Right lobe of liver (tissue), 4 donors: ENCODE measurements around the gene RHBDL1.

Experiments used
- POLR2A ChIP-seq: fragments of 450-650 bp; IDR thresholded peaks from one replicate; pipeline ENCODE4 v1.6.1; 2017; ENCODE audit warnings: antibody characterized with exemption, mild to moderate bottlenecking
- TF ChIP-seq, protein P1 (sequence below), 4 donors: fragments of 200-600 bp in 3 of 4; fragments of 450-650 bp in 1 of 4; IDR thresholded peaks; one replicate each; pipeline versions ENCODE4 v1.5.1 to v1.8.0; 2016 to 2022; ENCODE audit warnings: antibody characterized with exemption in 4 of 4, mild to moderate bottlenecking in 2 of 4
- donor health status: DM: no; HTN: no; CAD: no.
- donor health status: DM: no; HTN: no; CAD: no.
- donor health status: DM: no; HTN: yes; CAD: no.

DNA sequence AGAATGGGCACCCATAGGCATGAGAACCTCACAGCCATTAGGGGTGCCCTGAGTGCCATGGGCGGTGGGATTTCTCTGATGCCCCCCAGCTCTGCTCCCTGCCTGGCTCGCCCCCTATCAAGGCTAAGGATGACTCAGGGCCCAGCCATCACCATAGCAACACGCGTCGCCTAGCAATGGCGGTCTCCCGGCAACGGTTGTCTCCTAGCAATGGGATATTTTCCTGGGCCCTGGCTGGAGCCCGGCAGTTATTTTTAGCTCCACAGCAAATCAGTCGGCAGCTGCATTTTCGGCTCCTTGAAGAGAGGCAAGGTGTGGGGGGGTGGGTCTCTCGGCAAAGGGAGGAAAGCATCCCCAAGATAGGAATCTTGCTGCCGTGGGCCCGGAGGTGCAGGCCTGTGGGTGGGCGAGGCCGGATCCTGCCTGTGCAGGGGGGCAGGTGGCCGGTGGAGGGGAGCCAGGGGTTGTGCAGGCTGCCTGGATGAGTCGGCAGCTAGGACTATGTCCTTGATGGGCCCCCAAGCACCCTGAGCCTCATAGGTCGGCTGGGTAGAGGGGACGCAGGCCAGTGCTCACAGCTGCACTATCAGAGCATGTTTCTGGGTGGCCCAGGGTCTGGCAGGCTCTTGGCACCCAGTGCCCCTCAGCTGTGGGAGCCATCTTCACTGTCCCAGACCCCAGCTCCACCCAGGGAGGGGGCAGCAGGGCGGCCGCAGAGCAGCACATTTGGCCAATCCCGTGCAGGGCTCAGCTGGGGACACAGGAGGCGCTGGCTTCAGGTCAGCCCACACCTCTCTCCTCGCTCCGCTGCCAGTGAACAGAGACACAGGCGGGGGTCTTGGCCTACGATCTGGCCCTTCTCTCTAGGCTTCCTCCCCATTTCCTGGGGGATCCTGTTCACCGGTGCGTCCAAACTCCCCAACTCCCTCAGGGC lies 34.4 kb downstream of the RHBDL1 start:
- TF ChIP-seq, protein P1, sequence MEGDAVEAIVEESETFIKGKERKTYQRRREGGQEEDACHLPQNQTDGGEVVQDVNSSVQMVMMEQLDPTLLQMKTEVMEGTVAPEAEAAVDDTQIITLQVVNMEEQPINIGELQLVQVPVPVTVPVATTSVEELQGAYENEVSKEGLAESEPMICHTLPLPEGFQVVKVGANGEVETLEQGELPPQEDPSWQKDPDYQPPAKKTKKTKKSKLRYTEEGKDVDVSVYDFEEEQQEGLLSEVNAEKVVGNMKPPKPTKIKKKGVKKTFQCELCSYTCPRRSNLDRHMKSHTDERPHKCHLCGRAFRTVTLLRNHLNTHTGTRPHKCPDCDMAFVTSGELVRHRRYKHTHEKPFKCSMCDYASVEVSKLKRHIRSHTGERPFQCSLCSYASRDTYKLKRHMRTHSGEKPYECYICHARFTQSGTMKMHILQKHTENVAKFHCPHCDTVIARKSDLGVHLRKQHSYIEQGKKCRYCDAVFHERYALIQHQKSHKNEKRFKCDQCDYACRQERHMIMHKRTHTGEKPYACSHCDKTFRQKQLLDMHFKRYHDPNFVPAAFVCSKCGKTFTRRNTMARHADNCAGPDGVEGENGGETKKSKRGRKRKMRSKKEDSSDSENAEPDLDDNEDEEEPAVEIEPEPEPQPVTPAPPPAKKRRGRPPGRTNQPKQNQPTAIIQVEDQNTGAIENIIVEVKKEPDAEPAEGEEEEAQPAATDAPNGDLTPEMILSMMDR (IDR thresholded peaks at IDR 0.05), result no peak
- TF ChIP-seq POLR2A, result no peak
